ENCODE measurements around the gene NECTIN1.
A peak's percentile ranks its signal among the peaks of the same experiment; 100 is the strongest.

Gene NECTIN1

DNA sequence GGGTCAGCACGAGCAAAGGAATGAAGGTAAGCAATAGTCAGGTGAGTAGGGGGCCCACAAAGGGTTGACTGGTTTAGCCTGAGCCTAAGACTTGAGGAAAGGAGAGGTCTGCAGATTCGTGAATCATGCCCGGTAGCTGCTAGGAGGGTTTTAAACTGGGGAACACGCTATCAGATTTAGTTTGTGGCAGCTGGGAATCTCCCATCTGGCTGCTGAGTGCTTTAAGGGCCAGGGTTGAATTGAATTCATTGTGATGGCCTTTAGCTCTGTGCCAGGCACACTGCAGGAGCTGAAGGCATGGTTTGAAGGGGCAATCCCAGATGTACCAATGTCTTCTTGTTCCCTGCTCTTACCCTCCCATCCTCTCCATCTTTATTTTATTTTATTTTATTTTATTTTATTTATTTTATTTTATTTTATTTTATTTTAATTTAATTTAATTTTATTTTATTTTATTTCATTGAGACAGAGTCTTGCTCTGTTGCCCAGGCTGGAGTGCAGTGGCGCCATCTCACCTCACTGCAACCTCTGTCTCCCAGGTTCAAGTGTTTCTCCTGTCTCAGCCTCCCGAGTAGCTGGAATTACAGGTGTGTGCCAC, 1.9 kb upstream of the NECTIN1 start:
- DNase-seq = no peak

GRCh38 chr11:119729951-119730613, 1.1 kb upstream of the NECTIN1 start:
- DNase-seq = no peak

DNA sequence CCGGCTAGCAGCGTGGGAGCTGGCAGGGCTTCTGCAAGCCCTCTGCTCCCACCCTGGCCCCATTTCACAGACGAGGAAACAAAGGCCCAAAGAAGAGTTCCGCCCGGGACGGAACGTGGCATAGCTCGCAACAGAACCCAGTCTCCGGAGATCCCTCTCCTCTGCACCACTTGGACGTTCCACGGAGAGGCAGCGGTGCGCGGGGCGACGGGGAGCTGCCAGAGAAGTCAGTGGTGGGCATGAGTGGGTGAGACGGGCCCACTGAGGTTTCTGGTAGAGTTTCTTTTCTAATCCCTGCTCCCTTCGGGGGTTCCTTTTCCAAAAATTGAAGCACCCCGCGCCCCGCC, 554 bp upstream of the NECTIN1 start:
- no peak for DNase-seq

DNA sequence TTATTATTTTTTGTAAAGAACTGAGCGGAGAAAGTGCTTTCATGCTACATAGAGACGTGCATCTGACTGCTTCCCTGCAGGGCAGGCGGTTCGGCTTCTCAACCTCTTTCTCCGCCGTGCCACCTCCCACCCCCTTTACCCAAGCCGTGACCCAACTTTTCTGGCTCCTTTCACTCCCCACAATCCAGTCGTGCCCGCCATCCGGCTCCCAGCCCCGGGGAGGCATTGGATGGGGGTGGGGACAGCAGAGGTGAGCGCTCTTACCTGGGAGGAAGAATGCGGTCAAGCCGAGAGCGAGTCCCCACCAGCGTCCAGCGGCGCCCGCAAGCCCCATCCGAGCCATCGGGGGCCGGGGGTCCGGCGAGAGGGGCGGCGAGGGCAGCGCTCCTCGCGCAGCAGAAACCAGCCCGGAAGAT, 781 bp downstream of the NECTIN1 start:
- DNase-seq = peak; percentile 4

GRCh38 chr11:119727523-119728151, 1.4 kb downstream of the NECTIN1 start:
- DNase-seq = peak; percentile 13

DNA sequence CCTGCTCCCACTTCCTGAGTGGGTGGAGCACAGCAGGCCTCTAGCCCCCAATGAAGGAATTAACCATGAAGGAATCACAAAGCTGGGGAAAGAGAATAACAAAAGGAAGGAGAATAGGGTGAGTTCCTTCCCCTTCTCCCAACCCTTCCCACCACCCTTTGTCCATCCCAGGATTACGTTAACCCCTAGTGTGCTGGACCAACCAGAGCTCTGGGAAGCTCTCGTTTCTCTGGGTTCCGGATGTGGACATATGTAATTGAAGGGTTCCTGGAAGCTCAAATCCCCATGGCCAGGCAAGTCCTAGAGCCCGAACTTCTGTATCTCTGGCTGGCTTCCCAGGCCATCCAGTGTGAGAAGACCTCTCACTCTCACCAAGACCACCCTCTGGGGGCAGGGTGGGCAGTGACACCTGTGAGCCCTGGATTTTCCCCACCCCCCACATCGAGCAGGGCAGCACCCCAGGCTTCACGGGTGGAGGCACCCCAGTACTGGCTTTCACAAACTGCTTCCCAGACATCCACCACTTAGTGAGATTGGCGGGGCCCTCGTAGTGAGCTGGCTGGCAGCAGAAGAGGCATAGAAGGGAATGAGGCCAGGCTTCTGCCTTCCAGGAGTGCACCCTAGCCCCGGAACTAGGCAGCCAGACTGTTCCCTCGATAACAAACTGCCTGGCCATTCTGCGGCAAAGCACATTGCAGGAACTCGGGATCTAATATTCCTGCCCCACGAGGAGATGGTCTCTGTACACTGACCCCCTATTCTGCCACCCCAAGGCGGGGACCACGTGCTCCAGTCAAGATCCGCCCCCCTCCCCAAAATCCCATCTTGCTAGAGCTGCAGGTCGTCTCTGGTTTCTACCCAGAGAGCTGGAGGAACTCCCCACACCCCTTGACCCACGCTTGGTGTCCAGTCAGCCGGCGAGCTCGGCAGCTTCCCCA, 2.1 kb downstream of the NECTIN1 start:
- no peak for DNase-seq

- no peak for DNase-seq
Observed at GRCh38 chr11:119726150-119726553, 2.8 kb downstream of the NECTIN1 start.

GRCh38 chr11:119724956-119725355, 4.0 kb downstream of the NECTIN1 start:
- DNase-seq = no peak

- DNase-seq = no peak
Observed at GRCh38 chr11:119723952-119724325, 5.1 kb downstream of the NECTIN1 start.

- no peak for DNase-seq
Observed at GRCh38 chr11:119723243-119723951, 5.6 kb downstream of the NECTIN1 start.

DNA sequence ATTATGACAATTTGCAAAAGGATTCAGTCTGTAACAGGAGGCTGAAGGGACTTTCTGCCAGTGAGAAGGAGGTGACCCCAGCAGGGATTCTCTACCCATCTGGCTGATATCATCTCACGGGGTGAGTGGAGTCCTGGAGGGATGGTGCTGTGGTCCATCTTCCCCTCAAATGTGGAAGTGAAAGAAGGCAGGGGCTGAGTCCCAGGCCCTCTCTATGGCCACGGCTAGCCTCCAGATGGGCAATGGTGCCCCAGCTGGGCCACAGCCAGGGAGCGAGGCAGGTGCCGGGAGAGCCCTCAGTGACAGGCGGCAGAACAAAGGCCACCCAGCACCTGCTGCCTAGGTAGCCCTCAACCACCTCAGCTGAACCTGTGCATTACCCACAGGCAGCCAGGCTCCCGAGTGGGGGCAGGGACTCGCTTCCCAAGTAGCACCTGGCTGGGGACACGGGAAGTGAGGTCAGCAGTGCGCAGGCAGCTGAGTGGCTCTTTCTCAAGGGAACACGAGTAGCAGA, 6.7 kb downstream of the NECTIN1 start:
- DNase-seq = no peak

DNA sequence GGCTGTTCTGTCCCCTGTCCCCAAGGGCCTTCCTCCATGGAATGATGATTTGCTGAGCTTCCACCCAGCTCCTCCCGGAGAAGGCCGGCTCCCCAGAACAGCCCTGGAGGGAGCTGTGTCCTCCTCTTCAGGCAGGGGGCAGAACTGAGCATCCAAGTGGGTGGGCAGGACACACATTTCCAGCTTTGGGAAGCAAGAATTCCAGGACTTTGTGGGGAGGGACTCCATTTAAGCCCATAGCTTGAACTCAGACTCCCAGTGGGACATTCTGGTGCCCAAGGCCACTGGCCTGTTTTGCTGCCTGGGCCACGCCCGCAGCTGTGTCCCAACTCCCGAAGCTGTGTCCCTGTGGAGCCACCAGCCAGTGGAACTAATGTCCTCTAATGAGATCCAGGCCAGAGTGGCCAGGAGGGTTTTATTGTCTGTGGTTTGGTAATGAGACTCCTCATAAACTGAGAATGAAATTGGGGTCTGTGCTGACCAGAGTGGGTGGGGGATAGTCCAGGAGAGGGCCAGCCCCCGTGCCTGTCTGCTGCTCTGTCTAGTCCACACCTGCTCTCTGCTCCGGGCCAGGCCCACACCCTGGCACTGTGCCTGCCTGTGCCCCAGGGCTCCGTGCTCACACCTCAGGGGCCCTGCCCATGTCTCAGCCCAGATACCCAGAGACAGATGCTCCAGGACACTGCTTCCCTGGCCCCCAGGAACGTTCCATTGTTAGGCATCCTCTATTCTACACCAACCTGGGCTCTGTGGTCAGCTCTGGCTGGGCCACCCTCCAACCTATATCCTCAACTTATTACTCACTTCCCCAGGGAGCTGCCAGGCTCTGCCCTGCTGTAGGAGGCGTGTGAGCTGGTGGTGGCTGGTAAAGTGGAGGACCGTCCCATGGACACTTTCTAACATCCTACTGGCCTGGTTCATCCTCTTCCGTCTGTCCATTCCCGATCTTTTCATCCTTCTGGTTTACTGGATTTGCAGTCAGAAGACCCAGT, 7.6 kb downstream of the NECTIN1 start:
- DNase-seq = no peak

GRCh38 chr11:119720311-119720913, 8.6 kb downstream of the NECTIN1 start:
- DNase-seq = no peak

- DNase-seq = no peak
Observed at GRCh38 chr11:119717839-119718534, 11.0 kb downstream of the NECTIN1 start.

DNA sequence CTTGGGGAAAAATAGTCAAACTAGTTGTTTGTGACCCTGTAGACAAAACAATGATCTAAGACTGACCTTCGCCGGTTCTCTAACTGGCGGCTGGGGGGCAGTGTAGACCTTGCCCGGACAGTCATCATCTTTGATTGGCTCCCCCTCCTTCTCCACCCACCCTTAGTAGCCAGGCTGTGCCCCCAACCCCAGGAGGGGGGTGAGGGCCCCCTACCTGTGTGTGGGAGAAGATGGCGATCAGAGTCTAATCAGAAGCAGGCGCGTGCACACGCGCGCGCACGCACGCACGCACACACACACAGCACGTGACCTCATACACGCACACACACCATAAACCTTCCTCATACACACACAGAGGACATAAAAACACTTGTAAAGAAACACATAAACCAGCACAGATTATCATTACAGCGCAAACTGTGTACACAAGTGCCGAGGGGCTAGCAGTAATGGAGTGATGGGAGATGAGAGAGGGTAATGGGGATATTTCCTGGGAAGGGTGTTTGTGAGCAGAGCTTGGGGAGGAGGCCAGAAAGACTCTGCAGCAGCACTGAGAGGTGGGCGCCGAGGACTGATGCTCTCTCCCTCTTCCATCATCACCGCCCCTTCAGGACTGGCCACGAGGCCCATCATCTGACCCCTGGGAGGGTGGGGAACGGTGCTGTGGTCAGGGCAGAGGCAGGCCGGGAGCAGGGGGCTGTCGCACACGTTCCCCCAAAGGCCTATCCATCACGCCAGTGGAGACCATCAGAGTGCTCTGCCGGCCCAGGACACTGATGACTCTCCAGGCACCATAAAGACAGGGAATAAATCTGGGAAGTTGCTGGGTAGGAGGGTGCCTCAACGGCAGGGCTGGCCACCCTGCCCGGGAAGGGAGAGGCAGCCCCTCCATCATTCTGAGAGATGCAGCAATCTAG, 12.2 kb downstream of the NECTIN1 start:
- DNase-seq = no peak

DNA sequence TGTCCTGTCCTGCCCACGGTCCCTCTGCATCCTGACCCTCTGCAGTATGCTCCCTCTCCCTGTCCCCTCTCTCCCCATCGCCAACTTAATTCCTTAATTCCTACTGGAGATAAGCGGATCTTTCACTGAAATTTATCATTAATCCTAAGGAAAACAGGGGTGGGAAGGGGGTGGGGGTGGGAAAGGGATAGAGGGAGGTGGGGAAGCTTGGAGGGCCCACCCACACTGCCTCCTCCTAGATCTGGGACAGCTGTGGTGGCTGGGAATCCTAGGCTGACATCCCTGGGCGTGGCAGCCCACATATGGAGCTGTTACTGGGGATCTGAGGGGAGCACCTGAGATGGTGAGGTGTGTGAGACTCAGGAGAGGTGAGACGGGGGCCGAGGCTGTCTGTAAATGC, 14.4 kb downstream of the NECTIN1 start:
- DNase-seq = no peak

DNA sequence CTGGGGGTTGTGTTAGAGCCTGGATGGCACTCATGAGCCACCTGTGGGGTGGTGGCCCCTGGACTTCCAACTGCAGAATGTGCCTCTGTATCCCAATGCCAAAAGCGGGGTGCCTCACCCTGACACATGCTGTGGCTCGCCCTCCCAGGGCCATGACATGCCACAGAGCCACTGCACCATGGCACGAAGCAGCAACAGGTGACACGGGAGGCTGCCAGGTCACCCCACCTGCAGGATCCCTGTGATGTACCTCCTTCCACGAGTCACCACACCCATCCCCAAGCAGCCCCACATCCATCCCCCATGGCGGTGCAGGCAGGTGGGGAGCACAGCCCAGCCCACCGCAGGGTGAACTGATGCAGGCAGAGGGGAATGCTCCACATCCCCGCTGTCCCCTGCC, 14.8 kb downstream of the NECTIN1 start:
- no peak for DNase-seq

GRCh38 chr11:119713359-119714040, 15.5 kb downstream of the NECTIN1 start:
- DNase-seq = no peak

Data from central memory CD4-positive, alpha-beta T cell (primary cell).